Fibroblast of skin of abdomen (primary cell): Measurements from ENCODE around the gene ANAPC7. TPM values are rescaled to one million over a fixed set of nuclear protein-coding genes. Genes with fewer than 3 reads are reported as not detected.
A peak's percentile ranks its signal among the peaks of the same experiment; 100 is the strongest.
"Not testable (repeated sequence)": the region's sequence is repeated elsewhere in the genome, so short reads cannot be mapped to it uniquely, and the experiment has no call there.

Source experiments
- DNase-seq: peaks from one replicate; pipeline ENCODE4 v3.0.0-alpha.2; 2013
- polyA plus RNA-seq, 2 experiments: library from polyadenylated mRNA; unstranded; fragments of 120-200 nt; gene quantifications; one replicate each; pipeline ENCODE4 v1.2.1, GENCODE V29; 2013; ENCODE audit not compliant: insufficient read length in 2 of 2

The ANAPC7 gene, protein sequence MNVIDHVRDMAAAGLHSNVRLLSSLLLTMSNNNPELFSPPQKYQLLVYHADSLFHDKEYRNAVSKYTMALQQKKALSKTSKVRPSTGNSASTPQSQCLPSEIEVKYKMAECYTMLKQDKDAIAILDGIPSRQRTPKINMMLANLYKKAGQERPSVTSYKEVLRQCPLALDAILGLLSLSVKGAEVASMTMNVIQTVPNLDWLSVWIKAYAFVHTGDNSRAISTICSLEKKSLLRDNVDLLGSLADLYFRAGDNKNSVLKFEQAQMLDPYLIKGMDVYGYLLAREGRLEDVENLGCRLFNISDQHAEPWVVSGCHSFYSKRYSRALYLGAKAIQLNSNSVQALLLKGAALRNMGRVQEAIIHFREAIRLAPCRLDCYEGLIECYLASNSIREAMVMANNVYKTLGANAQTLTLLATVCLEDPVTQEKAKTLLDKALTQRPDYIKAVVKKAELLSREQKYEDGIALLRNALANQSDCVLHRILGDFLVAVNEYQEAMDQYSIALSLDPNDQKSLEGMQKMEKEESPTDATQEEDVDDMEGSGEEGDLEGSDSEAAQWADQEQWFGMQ
- polyA plus RNA-seq (2013, experiment 1 of 2; ENCODE audit: insufficient read length), result 45.5 TPM
- polyA plus RNA-seq (2013, experiment 2 of 2; ENCODE audit: insufficient read length), result 50.2 TPM

- DNase-seq, result peak; percentile 93
Observed at GRCh38 chr12:110403146-110403975, at the start of gene ANAPC7. ANAPC7 (minus strand) TSS chr12:110403708; CDS start chr12:110403627, 81 bp downstream.

DNA sequence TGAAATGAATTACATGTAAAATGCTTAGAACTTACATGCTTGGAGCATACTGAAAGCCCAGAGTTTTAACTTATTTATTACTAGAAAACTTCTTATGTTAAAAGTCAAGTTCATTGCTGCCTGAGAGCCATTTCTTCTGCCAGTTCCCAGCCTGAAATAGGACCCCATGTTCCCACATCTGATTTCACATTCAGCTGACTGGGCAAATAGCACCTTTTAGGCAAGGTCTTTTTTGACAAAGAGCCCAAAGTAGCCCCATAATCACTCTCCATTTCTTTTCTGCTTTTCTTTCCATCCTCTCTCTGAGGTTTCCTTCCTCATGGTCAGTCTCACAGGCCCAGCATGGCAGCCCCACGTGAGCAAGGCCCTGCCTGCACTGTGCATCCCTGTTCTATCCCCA is 47.8 kb upstream of the ANAPC7 start:
- no peak for DNase-seq

- DNase-seq, result peak; percentile 95
Observed at GRCh38 chr12:110449799-110450497, 46.4 kb upstream of the ANAPC7 start, which contains the start of gene ARPC3. ARPC3 (minus strand) TSS chr12:110450337; CDS start chr12:110450260, 77 bp downstream.

- DNase-seq, result no peak
Observed at GRCh38 chr12:110444455-110444854, 40.9 kb upstream of the ANAPC7 start.

GRCh38 chr12:110436231-110436630 is 32.7 kb upstream of the ANAPC7 start:
- DNase-seq, result no peak

DNA sequence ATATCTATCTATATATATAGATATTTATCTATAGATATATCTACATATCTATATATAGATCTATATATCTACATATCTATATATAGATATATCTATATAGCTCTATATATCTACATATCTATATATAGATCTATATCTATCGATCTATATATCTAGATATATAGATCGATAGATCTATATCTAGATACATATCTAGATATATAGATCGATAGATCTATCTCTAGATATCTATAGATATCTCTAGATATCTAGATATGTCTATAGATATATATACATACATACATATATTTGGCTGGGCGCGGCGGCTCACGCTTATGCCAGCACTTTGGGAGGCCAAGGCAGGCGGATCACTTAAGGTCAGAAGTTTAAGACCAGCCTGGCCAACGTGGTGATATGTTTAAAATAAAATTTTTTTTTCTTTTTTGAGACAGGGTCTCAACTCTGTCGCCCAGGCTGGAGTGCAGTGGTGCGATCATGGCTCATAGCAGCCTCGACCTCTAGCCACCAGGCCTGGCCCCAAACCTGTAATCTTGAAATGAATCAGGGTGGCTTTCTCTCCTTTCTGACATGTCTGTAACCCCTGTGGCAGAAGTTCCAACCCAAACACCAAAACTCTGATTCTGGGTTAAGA is 28.6 kb upstream of the ANAPC7 start:
- DNase-seq, result no peak

- DNase-seq, result not testable (repeated sequence)
Observed at GRCh38 chr12:110429676-110430075, 26.2 kb upstream of the ANAPC7 start.

GRCh38 chr12:110426406-110426805 is 22.9 kb upstream of the ANAPC7 start:
- DNase-seq, result peak; percentile 26

DNA sequence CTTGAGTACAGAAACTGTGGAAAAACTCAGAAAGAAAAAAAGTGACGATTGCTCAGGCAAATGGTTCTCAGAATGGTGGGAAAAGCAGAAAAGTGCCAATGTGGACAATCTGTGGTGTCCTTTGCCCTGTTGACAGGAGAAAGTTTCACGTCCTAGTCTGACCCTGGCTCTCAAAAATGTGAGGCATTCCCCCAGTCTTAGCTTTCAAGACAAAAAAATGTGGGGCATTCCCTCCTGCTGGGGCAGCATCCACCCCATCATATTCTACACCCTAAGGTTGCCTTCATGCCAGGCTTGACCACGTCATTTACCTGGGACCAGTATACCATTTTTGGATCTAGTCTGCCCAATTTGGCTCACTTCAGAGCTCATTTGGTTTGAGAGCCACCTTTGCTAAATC is 20.7 kb upstream of the ANAPC7 start:
- DNase-seq, result no peak

DNA sequence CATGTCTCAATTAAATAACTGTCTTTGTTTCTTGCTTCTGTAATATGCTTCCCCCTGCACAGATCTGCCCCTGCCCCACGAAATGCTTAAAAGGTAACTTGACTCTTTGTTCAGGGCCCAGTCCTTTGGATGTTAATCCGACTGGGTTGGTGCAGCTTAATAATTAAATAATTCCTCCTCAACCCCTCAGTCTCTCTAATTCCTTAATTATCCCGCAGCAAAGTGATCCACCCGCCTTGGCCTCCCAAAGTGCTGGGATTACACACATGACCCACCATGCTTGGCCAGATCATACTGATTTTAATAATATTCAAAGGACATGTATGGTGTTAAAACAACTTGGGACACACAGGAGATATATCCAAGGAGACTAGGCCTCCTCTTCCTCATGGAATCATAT is 18.2 kb upstream of the ANAPC7 start:
- no peak for DNase-seq

DNA sequence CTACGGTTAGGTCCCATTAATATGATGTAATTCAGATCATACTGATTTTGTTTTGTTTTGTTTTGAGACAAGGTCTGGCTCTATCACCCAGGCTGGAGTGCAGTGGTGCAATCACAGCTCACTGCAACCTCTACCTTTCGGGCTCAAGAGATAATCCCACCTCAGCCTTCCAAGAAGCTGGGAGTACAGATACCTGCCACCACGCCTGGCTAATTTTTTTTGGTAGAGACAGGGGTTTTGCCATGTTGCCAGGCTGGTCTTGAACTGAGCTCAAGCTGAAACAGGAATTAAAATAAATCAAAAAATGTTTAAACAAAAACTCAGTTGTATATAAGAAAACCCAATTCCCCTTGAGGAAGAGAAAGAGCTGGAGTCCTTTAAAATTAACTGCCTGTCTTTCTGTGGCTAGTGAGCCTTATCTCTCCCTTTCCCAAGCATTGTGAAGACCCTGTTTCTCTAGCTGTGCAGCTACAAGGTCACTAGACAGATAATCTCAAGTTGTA is 17.7 kb upstream of the ANAPC7 start:
- no peak for DNase-seq

DNA sequence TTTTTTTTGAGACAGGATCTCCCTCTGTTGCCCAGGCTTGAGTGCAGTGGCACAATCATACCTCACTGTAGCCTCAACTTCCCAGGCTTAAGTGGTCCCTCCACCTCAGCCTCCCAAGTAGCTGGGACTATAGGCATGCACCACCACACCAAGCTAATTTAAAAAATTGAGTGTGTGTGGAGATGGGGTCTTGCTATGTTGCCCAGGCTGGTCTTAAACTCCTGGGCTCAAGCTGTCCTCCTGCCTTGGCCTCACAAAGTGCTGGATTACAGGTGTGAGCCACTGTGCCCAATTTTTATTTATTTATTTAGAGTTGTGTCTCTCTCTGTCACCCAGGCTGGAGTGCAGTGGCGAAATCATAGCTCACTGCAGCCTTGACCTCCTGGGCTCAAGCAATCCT is 17.1 kb upstream of the ANAPC7 start:
- not testable (repeated sequence) for DNase-seq

DNA sequence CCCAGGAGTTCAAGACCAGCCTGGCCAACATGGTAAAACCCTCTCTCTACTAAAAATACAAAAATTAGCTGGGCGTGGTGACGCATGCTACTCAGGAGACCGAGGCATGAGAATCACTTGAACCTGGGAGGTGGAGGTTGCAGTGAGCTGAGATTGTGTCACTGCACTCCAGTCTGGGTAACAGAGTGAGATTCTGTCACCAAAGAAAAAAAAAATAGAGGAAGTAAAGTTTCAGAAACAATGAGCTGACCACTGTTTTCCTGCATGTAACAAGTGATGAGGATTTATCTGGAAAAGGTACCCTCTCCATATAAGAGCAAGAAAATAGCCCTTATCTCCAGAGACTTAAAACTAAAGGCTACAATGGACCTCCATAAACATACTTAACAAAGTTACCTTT is 13.6 kb upstream of the ANAPC7 start:
- DNase-seq, result not testable (repeated sequence)

DNA sequence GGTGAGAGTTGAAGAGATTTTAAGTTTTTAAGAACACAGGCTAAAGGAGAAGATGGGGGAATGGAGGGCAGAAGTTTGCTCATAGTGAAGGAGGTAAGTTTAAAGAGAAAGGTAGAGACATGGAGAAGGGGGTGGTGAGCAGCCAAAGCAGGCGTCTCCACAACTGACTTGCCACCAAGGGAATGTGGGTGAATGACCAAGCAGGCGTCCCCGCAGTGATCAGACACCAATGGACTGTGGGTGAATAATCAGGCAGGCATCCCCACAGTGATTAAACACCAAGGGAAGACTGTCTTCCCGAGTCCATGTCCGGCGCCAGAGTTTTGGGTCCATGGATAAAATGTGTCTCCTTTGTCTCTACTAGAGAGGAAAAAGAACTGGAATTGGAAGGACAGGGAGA is 6.6 kb upstream of the ANAPC7 start:
- not testable (repeated sequence) for DNase-seq

DNA sequence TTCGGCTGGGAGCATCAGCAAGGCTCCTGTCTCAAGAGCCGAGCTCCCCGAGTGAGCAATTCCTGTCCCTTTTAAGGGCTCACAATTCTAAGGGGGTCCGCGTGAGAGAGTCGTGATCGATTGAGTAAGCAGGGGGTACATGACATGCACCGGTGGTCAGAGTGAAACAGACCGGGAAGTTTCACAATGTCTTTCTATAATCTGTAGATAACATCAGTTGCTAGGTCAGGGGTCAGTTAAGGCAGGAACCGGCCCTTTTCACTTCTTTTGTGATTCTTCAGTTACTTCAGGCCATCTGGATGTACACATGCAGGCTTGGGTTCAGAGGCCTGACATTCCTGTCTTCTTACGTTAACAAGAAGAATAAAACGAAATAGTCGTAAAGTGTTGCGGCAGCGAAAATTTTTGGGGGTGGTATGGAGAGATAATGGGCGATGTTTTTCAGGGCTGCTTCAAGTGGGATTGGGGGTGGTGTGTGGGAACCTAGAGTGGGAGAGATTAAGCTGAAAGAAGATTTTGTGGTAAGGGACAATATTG is 1.7 kb upstream of the ANAPC7 start:
- not testable (repeated sequence) for DNase-seq

GRCh38 chr12:110403976-110404682 is 621 bp upstream of the ANAPC7 start:
- DNase-seq, result peak; percentile 71

- DNase-seq, result no peak
Observed at GRCh38 chr12:110382683-110383082, 20.8 kb downstream of the ANAPC7 start.

DNA sequence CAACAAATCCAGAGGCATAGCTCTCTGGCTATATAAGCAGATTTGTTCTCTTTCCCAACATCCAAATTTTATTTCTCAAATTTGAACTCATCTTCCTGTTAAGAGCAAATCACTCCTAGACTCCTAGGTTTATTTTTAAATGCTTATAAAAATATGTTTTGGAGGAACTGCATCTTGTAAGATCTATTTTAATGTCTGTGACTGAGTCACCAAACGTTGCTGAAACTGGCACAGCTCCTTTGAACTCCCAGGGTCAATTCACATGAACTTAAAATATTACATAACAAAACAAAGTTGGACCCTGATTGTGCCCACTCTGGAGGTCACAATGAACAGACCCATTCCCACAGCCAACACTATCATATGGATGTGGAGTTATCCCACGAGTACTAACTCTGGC is 23.9 kb downstream of the ANAPC7 start:
- no peak for DNase-seq

- no peak for DNase-seq
Observed at GRCh38 chr12:110379197-110379596, 24.3 kb downstream of the ANAPC7 start.

GRCh38 chr12:110378131-110378790 is 25.2 kb downstream of the ANAPC7 start:
- DNase-seq, result not testable (repeated sequence)
